ENCODE results near the gene MEIS1.
"Not testable (repeated sequence)": the region's sequence is repeated elsewhere in the genome, so short reads cannot be mapped to it uniquely, and the experiment has no call there.

MEIS1 gene

DNA sequence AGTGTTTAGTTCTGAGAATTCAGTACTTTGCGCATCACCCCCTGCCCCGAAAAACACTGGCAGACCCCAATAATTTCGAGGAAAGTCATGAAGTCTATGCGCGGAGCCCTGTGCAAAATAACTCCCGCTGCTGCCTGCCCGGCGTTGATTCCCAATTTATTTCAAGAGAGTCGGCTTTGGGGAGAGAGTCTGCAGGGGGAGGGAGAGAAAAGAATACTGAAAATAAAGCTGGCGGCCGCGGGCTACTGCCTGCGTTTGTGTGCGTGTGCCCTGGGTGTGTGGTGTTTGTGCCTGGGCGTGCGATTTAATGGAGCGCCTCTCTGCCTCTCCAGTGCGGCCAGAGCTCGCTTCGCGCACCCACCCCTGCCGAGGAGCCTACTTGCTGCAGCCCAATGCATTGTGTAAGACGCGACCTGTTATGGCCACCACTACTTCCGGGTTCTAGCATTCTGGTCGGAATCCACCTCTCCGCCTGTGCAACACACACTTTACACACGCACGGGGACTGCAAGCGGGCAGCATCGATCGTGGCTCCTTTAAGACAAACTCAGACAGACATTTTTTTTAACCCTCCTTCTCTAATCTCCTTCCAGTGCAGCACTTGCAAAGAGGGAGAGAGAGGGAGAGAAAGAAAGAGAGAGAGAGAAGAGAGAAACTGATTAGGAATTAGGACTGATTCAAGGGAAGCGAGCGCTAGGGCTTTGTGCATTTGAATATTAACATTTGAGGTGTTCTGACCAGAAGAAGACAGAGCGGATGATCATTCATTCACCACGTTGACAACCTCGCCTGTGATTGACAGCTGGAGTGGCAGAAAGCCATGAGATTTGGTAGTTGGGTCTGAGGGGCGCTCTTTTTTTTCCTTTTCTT is at the start of gene MEIS1:
TSS of gene MEIS1 (plus strand) at position 447 of the 870 bp plus-strand sequence. CDS start 732 bp downstream, outside the sequence.
- no peak for DNase-seq (ENCODE audit: low read depth in 2 of 2)

DNA sequence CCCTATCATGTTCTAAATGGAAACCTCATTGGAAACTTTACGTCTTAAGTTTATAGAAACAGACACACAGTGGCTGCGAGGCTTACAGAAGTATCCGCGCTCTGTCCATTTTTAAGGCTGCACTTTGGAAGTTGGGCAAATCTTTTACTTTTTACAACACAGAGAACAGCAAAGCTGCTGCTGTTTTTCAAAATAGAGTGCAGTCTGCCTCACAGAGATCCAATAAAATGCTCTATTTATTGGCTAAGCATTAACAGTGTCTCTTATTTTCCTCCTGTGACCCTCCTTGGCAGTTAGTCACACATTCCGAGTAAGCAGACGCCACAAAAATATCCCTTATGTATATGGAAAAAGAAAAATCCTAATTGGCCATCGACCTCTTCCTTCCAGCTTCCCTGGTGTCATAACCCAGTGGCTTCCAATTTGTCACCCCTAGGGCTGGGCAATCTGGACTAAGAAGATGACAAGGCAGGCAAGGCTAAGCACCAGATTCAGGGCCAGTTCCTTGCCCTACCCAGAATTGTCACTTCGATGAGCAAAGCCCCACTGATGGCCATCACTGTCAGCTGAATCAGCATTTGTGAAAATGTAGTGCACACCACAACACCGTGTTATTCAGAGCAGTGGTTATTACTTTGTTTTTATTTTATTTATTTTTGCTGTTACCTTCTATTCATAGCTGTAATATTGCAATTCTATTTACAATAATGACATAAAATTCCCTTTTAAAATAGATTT is 47.7 kb upstream of the MEIS1 start:
- no peak for DNase-seq (ENCODE audit: low read depth in 2 of 2)

DNA sequence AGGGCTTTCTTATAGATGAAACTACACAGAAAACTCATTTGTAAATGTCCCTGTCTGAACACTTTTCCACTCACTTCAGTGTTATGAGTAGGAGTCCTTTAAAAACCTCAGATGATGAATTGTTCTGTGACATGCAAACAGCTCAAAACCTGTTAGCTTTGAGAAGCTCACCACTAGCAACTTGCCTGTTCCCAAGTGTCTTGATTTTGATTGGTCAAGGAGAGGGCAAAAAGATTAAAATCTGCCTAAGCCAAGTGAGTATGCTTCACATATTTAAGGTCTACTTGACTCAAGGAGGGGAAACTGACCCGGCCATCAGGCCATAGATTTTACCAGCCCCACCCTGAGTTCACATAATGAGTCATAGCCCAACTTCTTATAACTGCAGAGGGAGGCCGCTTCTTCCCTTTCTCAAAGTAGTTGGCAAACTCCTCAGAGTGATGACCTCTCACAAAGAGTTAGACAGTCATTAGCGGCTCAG is 45.2 kb upstream of the MEIS1 start:
- no peak for DNase-seq (ENCODE audit: low read depth in 2 of 2)

DNA sequence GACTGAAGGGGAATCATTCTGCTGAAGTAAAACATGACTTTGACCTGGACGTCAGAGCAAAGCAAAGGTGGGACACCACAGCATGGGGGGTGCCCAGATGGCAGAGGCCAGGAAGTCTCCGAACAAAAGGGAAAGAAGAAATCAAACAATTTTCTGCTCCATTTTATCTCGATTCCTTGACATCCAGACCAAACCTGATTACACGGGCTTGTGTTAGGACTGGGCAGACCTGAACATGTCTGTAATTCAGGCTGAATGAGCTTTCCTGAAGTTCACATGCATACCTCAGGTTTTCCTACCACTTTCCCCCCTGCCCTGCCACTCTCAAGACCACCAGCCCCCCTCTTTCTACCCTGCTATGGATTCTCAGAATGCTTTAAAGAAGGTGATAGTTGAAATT is 44.8 kb upstream of the MEIS1 start:
- DNase-seq (ENCODE audit: low read depth in 2 of 2), result no peak

DNA sequence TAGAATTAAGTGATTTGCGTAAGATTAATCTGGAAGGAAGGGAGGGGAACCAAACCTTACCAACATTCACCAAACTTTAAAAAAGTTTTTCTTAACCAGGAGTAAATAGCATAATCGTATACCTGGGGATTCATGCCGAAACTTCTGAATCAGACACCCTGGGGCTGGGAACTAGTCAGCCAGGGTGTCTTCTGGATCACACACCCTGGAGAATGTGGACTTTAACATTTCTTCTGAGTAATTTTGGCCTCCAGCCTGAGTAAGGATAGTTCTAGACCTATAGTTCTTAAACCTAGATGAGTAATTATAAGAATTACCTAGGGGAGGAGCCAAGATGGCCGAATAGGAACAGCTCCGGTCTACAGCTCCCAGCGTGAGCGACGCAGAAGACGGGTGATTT is 44.1 kb upstream of the MEIS1 start:
- DNase-seq (ENCODE audit: low read depth in 2 of 2), result no peak

DNA sequence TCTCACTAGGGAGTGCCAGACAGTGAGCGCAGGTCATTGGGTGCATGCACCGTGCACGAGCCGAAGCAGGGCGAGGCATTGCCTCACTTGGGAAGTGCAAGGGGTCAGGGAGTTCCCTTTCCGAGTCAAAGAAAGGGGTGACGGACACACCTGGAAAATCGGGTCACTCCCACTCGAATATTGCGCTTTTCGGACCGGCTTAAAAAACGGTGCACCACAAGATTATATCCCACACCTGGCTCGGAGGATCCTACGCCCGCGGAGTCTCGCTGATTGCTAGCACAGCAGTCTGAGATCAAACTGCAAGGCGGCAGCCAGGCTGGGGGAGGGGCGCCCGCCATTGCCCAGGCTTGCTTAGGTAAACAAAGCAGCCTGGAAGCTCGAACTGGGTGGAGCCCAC is 43.7 kb upstream of the MEIS1 start:
- DNase-seq (ENCODE audit: low read depth in 2 of 2), result not testable (repeated sequence)

DNA sequence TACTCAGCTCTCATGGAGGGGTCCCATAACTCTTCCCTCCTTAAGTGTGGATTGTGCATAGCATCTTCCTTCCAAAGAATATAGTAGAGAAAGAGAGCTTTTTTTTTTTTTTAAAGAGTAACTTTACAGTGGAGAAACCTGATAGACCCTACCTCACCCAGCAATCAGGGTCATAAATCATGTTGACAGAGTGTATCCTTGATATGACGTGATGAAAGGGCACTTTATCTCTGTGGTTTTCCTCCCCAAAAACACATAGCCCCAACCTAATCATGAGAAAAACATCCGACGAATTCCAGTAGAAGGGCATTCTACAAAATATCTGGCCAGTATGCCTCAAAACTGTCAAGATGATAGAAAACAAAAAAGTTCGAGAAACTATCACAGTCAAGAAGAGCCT is 29.5 kb upstream of the MEIS1 start:
- no peak for DNase-seq (ENCODE audit: low read depth in 2 of 2)

DNA sequence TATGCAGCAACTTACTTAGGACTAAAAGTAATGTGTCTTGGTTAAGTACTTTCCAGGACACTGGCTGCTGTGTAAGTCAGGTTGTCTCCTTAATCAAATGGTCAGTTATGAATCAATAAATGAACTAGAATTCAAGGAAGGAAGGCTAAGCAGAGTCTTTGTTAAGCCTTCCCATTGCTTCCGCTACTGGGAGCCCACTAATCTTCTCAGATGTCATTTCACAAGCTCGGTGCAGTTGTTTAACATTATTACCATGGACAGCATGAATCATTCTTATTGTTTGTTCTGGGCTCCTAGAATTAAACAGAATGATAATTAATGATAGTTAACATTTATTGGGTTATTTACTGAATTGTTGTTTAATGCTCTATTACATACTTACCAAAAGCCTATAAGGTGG is 26.0 kb upstream of the MEIS1 start:
- no peak for DNase-seq (ENCODE audit: low read depth in 2 of 2)

DNA sequence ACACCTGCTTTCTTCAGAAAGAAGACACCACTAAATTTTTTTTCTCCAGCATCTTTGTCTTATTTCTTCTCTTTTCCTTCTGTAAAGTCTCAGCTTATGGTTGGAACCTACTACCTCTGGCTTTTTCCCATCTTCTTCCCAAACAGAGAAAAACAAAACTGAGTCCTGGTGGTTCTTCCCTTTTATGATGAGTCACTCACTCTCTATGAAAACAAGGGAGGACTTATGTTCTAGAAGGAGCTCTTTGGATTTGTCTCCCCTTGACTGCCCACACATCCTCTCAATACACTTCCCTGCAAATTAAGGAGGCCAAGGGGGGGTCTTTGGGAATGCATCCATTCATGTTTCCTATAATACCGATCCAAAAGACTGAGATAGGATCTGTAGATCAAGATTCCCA is 22.1 kb upstream of the MEIS1 start:
- DNase-seq (ENCODE audit: low read depth in 2 of 2), result no peak

DNA sequence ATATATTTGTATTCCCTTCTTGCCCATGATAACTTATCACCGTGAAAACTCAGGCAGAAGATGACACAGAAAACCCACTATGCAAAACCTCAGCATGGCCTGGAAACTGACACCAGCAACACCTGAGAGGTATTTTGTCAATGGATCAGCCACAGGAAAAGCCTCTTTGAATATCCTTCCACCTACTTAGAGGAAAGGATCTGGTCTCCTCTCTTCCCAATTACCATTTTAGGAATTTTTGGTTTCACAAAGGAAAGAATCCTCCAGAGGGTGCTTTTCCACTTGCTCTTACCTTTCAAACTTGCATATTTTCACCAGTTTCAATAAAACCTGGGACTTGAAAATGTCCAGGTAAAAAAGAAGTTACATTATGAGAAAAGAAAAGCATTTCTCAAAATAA is 20.0 kb upstream of the MEIS1 start:
- DNase-seq (ENCODE audit: low read depth in 2 of 2), result no peak

DNA sequence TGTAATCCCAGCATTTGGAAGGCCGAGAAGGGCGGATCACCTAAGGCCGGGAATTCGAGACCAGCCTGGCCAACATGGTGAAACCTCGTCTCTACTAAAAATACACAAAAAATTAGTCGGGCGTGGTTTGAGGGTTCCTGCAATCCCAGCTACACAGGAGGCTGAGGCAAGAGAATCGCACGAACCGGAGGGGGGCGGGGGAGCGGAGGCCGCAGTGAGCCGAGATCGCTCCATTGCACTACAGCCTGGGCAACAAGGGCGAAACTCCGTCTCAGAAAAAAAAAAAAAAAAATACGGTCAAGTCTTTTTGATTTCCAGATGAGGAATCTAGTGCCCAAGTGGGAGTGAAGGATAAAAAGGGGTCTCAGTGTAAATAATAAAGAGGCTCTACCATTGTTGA is 16.5 kb upstream of the MEIS1 start:
- no peak for DNase-seq (ENCODE audit: low read depth in 2 of 2)

DNA sequence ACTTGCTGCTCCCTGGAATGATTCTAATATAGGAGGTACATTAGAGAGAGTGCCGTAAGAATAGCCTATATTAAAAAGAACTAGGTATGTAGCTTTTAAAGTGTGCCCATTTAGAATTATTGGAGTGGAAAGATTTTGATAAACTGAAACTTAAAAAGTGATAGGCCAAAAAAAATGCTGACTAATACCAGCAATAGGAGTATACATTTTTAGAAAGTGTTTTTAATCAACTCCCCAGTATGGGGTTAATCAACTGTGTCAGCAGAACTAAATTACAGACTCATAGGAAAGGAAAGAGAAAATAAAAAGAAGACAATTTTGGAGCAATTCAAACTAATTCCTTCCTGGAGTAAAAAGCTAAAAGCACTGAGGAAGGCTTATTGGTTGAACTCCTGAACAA is 13.3 kb upstream of the MEIS1 start:
- no peak for DNase-seq (ENCODE audit: low read depth in 2 of 2)

DNA sequence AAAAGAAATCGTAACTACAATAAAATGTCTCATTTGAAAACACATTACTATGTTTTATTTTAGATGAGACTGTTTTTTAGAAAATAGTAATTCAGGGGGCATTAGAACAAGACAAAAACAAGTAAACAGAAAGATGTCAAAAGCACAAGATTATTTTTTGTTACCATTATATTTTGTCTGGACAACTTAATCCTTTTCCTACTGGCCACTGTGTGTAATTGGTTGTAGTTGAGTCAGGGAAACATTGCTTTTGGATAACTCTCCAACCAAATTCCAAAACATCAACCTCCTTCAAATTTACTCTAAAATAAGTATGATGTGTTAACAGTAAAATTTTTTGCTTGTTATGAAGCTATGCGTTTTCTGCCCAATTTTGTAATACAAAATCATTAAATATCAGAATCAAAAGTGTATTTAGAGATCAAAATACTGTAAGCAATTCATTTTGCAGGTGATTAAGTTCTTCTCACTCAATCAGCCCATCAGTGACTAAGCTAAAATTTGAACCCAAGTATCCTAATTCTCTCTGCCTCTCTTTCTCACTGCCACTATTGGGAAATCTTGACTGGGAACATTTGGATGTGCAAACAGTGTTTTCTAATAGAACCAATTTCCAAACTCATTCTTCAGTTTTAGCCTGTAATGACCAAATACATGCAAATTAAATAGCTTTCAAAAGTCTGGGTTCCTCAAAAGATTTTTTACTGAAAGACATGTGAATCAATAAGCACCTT is 11.4 kb upstream of the MEIS1 start:
- no peak for DNase-seq (ENCODE audit: low read depth in 2 of 2)

DNA sequence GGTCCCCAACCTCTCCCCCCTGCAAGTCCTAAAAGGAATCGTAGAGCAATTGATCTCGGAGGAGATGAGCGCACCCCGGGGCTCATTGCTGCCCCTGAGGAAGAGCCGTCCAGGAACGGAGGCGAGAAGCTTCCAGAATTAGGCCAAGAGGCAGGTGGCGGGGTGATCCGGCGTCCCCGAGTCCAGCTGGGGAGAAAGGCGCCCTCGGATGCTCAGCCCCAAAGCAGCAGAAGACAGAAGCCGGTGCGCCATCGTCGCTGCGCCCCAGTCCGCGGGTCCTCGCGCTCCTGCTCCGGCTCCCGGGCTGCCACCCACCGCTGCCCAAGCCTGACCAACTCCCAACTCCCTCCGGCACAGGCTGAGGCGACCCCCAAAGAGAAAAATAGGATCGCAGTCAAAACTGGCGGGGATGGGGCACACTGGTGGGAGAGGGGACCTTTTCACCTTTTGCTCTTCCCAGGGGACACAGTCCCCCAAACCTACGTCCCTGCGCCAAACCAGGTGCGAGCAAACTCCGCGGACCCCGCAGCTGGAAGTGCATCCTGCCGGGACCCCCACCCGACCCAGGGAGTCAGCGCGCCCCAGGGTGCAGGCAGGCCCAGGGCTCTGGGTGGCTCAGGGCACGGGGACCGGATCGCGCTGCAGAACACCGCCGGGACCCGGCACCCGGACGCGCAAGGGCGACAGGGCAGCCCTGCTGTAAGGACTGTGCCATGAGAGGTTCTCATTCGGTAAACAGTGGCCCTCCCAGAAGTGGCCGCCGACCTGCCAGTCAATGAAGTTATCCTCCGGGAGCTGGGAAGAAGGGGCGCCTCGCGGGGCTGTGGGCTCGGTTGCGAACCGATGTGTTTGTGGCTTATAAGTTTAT is 8.4 kb upstream of the MEIS1 start:
- no peak for DNase-seq (ENCODE audit: low read depth in 2 of 2)

DNA sequence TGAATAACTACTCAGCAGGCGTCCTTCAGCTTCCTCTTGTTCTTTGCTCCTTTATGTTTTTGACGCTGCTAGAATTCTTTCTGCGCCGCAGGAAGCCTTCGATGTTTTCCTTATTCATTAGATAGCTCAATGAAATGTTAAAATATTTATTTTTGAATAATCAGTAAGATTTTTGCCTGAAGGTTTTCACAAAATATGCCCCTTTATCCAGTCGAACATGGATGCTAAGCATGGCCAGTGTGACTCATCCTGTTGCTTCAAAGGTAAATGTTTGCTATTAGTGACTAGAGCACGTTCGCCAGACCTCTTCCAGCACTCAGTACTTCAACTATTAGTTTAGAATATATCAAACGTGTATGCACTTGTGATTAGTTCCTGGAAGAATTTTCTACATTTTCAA is 7.6 kb upstream of the MEIS1 start:
- no peak for DNase-seq (ENCODE audit: low read depth in 2 of 2)

DNA sequence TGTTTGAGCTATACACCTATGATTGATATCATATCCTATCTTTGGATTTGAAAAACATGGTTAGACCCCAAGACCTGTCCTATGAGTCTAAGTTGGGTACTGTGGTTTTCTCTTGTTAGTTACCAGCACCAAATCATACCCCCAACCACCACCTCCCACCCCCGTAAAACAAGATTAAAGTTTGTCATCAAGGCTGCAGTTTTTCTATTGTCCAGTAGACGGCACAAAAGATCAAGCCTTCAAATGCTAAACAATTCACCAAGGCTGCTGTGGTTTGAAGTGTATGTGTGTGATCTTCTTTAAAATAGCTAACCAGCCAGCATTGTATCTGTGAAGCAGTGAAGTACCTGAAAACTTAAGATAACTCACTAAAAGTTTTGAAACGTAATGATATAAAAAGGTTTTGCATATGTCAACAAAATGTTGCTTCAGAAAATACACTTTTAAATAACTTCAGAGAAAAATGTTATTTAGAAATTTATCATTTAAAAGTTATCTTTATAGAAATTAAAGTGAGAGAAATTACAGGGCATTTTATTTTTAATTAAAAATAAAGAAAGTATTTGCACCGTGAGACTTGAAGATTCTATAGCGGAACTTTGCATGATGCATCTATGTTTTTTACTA is 5.8 kb upstream of the MEIS1 start:
- DNase-seq (ENCODE audit: low read depth in 2 of 2), result no peak

DNA sequence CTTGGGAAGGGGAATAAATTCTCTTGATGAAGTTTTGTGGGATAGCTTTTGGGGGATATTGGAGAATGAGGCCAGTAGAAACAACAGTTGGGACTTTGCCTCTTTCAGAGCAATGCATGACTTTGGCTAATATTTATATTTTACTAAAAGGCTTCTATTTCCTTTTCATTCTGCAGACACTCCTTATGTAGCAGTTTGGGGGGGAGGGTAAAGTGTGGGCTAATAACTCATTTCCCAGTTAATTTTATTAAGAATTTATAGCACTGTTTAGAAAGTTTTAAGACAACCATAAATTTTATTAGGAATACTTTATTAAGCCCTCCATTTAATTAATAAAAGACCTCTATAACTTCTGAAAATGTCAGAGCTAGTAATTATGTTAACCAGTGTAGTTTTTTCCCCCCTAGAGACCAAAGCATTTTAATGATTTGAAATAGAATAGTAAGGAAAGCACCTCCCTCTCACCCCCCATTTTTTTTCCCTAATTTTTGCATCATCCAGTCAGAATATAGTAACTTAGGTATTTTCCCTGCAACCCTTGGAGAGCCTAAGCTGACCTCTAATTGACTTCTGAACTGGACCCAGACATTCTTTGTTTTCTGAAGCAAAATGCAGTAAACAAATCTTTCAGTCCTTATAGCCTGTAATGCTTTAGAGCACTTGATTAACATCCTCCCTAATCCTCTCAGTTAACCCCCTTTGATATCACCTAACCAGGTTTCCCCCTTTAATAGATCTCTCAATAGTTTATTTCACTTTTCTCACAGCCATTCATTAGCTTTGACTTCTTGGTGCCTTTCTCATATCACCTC is 5.0 kb upstream of the MEIS1 start:
- no peak for DNase-seq (ENCODE audit: low read depth in 2 of 2)

DNA sequence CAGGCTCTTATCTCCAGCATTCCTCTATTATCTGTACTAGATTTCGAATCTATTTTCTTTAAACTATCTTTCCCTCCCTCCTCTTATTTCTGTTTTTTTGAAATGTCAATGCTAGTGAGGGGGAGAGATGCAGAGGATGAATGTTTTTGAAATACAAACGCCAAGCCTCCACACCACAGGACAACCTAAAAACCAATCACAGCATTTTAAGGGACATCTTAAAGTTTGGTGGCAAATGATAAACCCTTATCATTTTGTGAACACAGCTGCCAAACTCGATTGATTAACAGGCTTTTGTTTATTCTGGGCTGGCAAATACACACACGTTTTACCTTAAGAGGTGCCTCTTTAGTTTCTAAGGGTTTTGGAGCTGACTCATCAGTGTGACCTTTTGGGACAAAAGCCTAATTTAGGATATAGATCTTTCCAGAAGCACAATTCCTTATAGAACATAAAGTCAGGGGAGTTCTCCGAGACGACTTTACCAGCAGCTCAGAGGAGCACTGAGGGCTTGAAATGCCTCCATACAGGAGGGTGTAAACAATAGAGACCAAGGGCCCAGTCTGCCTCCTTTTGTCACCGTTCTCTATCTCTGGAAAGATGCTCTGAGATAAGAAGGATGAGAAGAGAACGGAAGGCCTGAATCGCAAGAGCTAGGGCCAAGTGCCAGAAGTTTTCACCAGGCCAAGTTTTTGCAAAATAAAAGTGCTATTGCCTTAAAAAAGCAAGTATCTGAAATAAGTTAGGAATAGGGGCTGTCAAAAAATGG is 4.2 kb upstream of the MEIS1 start:
- DNase-seq (ENCODE audit: low read depth in 2 of 2), result no peak

DNA sequence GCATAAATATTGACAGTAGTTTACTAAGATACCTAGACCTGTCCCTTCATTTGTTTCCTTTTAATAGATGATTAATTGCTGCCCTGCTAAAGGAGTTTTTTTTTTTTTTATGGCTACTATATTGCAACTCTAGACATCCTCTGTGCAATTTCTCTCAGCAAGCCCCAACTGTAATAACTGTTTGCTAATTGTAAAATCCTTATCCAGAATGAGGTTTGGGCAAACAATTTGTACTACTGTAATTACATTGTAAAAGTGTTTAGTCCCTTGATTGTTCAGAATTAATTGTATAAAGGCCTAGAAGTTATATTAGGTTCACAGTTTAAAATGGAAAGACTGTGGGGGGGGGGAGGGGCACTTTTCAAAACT is 3.7 kb upstream of the MEIS1 start:
- no peak for DNase-seq (ENCODE audit: low read depth in 2 of 2)

Data from stimulated activated CD4-positive, alpha-beta T cell treated with anti-CD3 and anti-CD28 coated beads, Interleukin-4, amount 100 ng/mL, for 48 hours (primary cell).